Naive B cell (primary cell): ENCODE measurements around the gene LMBRD1. TPM values are rescaled to one million over a fixed set of nuclear protein-coding genes. Genes with fewer than 3 reads are reported as not detected.
"Not testable (repeated sequence)": the region's sequence is repeated elsewhere in the genome, so short reads cannot be mapped to it uniquely, and the experiment has no call there.

Experiments
- ATAC-seq, 2 donors: fragments of 150-1000 bp; cut with Tn5 transposase; 2 replicates each; pipeline ENCODE4 v1.10.0; 2021; ENCODE audit warnings: low read depth in 2 of 2, mild to moderate bottlenecking in 2 of 2, moderate library complexity in 2 of 2
- DNase-seq: peaks from one replicate; pipeline ENCODE4 v3.0.0; 2022
- H3K27ac Mint-ChIP-seq, 6 donors: one replicate each; pipeline ENCODE4 v1.8.0; 2020 to 2022; ENCODE audit warnings: mild to moderate bottlenecking in 6 of 6, mixed read lengths in 6 of 6, moderate library complexity in 5 of 6, inconsistent platforms in 2 of 6
- H3K27me3 Mint-ChIP-seq, 3 donors: one replicate each; pipeline ENCODE4 v1.8.0; 2021 to 2022; ENCODE audit warnings: mixed read lengths in 3 of 3, mild to moderate bottlenecking in 1 of 3
- H3K36me3 Mint-ChIP-seq, 2 donors: one replicate each; pipeline ENCODE4 v1.8.0; 2020 to 2022; ENCODE audit warnings: mixed read lengths in 2 of 2, inconsistent platforms in 1 of 2, mild to moderate bottlenecking in 1 of 2
- H3K4me1 Mint-ChIP-seq, 3 donors: one replicate each; pipeline ENCODE4 v1.8.0; 2020 to 2022; ENCODE audit warnings: mixed read lengths in 3 of 3, inconsistent platforms in 1 of 3, mild to moderate bottlenecking in 1 of 3, moderate library complexity in 1 of 3
- H3K4me3 Mint-ChIP-seq, 8 donors: one replicate each; pipeline ENCODE4 v1.8.0; 2020 to 2022; ENCODE audit warnings: mild to moderate bottlenecking in 8 of 8, mixed read lengths in 8 of 8, moderate library complexity in 8 of 8, inconsistent platforms in 2 of 8
- H3K9me3 Mint-ChIP-seq, 7 donors: one replicate each; pipeline ENCODE4 v1.8.0; 2020 to 2022; ENCODE audit warnings: mixed read lengths in 7 of 7, mild to moderate bottlenecking in 5 of 7, inconsistent platforms in 2 of 7, moderate library complexity in 1 of 7
- polyA plus RNA-seq, 6 donors: library from polyadenylated mRNA; unstranded; fragments of 300-500 nt; fragmentation: Illumina TruSeq; gene quantifications; one replicate each; pipeline ENCODE4 v1.2.3, GENCODE V29; 2021; ENCODE audit warnings: low read depth in 6 of 6

The LMBRD1 gene
- 100 to 1,000 TPM in 1 of 6 donors, 10 to 100 TPM in 5; 72.2 to 116 (median 84.1) TPM for polyA plus RNA-seq

- Mint-ChIP-seq H3K4me3 (peak within 1 kb of the TSS; percentile 85 to 98 (median 94)), H3K27me3 (no peaks in the 10 kb centered on the region), H3K27ac (peak within 1 kb of the TSS; percentile 97 to 100 (median 98)), H3K9me3 (no peaks in the 10 kb centered on the region), H3K4me1 (peaks cover 32 to 44% (median 38%) of the 10 kb centered on the region in 3 donors), H3K36me3 (peaks cover 0 to 8% of the 10 kb centered on the region in 2 donors)
- peak; percentile 99 for DNase-seq
- ATAC-seq = peak; percentile 76
Measured at GRCh38 chr6:69796642-69797390, at the start of gene LMBRD1. TSS of gene LMBRD1 (minus strand) at chr6:69797010. CDS start at chr6:69796881, 129 bp downstream.

GRCh38 chr6:69846312-69846711 is 49.5 kb upstream of the LMBRD1 start:
- H3K9me3 Mint-ChIP-seq = no peaks in the 10 kb centered on the region
- H3K4me3 Mint-ChIP-seq = no peak overlapping the region
- H3K36me3 Mint-ChIP-seq = peaks cover 0 to 4% of the 10 kb centered on the region in 2 donors
- DNase-seq = no peak
- ATAC-seq = no peak
- H3K4me1 Mint-ChIP-seq = peaks cover 20 to 38% (median 33%) of the 10 kb centered on the region in 3 donors
- H3K27ac Mint-ChIP-seq = no peak overlapping the region
- H3K27me3 Mint-ChIP-seq = no peaks in the 10 kb centered on the region

- H3K27me3 Mint-ChIP-seq = no peaks in the 10 kb centered on the region
- H3K27ac Mint-ChIP-seq = peak overlapping the region in 4 of 6 donors; percentile 0 to 63 (median 44)
- ATAC-seq (no peak), DNase-seq (no peak)
- H3K4me1 Mint-ChIP-seq = peaks cover 13 to 36% (median 23%) of the 10 kb centered on the region in 3 donors
- H3K9me3 Mint-ChIP-seq = no peaks in the 10 kb centered on the region
- peak overlapping the region in 1 of 8 donors; percentile 0 for H3K4me3 Mint-ChIP-seq
- peaks cover 0 to 4% of the 10 kb centered on the region in 2 donors for H3K36me3 Mint-ChIP-seq
Measured at GRCh38 chr6:69843189-69843588, 46.4 kb upstream of the LMBRD1 start.

GRCh38 chr6:69841862-69842261 is 45.1 kb upstream of the LMBRD1 start:
- DNase-seq = no peak
- peak overlapping the region in 2 of 6 donors; percentile 3 to 5 for H3K27ac Mint-ChIP-seq
- peak overlapping the region in 3 of 8 donors; percentile 6 to 61 (median 16) for H3K4me3 Mint-ChIP-seq
- H3K36me3 Mint-ChIP-seq = peaks cover 0 to 4% of the 10 kb centered on the region in 2 donors
- peaks cover 17 to 45% (median 26%) of the 10 kb centered on the region in 3 donors for H3K4me1 Mint-ChIP-seq
- ATAC-seq = peak; percentile 56 to 63
- no peaks in the 10 kb centered on the region for H3K27me3 Mint-ChIP-seq
- H3K9me3 Mint-ChIP-seq = no peaks in the 10 kb centered on the region

- Mint-ChIP-seq H3K4me1 (peaks cover 16 to 26% (median 20%) of the 10 kb centered on the region in 3 donors), H3K27me3 (no peaks in the 10 kb centered on the region), H3K9me3 (no peaks in the 10 kb centered on the region), H3K4me3 (peak overlapping the region in 7 of 8 donors; percentile 1 to 71 (median 12)), H3K36me3 (no peaks in the 10 kb centered on the region), H3K27ac (peak overlapping the region; percentile 27 to 83 (median 74))
- ATAC-seq (peak; percentile 72 to 75), DNase-seq (peak; percentile 40)
Measured at GRCh38 chr6:69835414-69836179, 38.8 kb upstream of the LMBRD1 start.

- Mint-ChIP-seq H3K36me3 (peaks cover 0 to 6% of the 10 kb centered on the region in 2 donors), H3K27me3 (no peaks in the 10 kb centered on the region), H3K4me3 (no peak overlapping the region), H3K9me3 (no peaks in the 10 kb centered on the region), H3K4me1 (peaks cover 12 to 20% (median 20%) of the 10 kb centered on the region in 3 donors), H3K27ac (peak overlapping the region in 1 of 6 donors; percentile 51)
- DNase-seq = no peak
- no peak for ATAC-seq
Measured at GRCh38 chr6:69832558-69832957, 35.7 kb upstream of the LMBRD1 start.

GRCh38 chr6:69827276-69827893 is 30.6 kb upstream of the LMBRD1 start:
- no peak overlapping the region for H3K4me3 Mint-ChIP-seq
- no peak overlapping the region for H3K27ac Mint-ChIP-seq
- no peaks in the 10 kb centered on the region for H3K9me3 Mint-ChIP-seq
- no peaks in the 10 kb centered on the region for H3K27me3 Mint-ChIP-seq
- DNase-seq (no peak), ATAC-seq (no peak)
- peaks cover 0 to 5% (median 3%) of the 10 kb centered on the region in 3 donors for H3K4me1 Mint-ChIP-seq
- H3K36me3 Mint-ChIP-seq = peaks cover 0 to 10% of the 10 kb centered on the region in 2 donors

- H3K9me3 Mint-ChIP-seq = no peaks in the 10 kb centered on the region
- no peak overlapping the region for H3K4me3 Mint-ChIP-seq
- H3K27me3 Mint-ChIP-seq = no peaks in the 10 kb centered on the region
- H3K27ac Mint-ChIP-seq = peak overlapping the region in 1 of 6 donors; percentile 48
- ATAC-seq (no peak), DNase-seq (no peak)
- peaks cover 0 to 13% of the 10 kb centered on the region in 2 donors for H3K36me3 Mint-ChIP-seq
- peaks cover 0 to 5% (median 3%) of the 10 kb centered on the region in 3 donors for H3K4me1 Mint-ChIP-seq
Measured at GRCh38 chr6:69825904-69826303, 29.1 kb upstream of the LMBRD1 start.

GRCh38 chr6:69824355-69824754 is 27.5 kb upstream of the LMBRD1 start:
- not testable (repeated sequence) for ATAC-seq, H3K27me3 Mint-ChIP-seq, H3K4me1 Mint-ChIP-seq, DNase-seq, H3K4me3 Mint-ChIP-seq, H3K9me3 Mint-ChIP-seq
- H3K27ac Mint-ChIP-seq = peak overlapping the region in 1 of 6 donors; percentile 20
- H3K36me3 Mint-ChIP-seq = peaks cover 5 to 13% of the 10 kb centered on the region in 2 donors

GRCh38 chr6:69820438-69820837 is 23.6 kb upstream of the LMBRD1 start:
- ATAC-seq = no peak
- no peak for DNase-seq
- Mint-ChIP-seq H3K27ac (peak overlapping the region in 1 of 6 donors; percentile 51), H3K36me3 (peaks cover 5 to 8% of the 10 kb centered on the region in 2 donors), H3K4me1 (peaks cover 15 to 18% (median 15%) of the 10 kb centered on the region in 3 donors), H3K9me3 (no peaks in the 10 kb centered on the region), H3K4me3 (no peak overlapping the region), H3K27me3 (no peaks in the 10 kb centered on the region)

GRCh38 chr6:69820018-69820417 is 23.2 kb upstream of the LMBRD1 start:
- DNase-seq (no peak), ATAC-seq (no peak)
- peaks cover 5 to 8% of the 10 kb centered on the region in 2 donors for H3K36me3 Mint-ChIP-seq
- no peaks in the 10 kb centered on the region for H3K9me3 Mint-ChIP-seq
- H3K4me3 Mint-ChIP-seq = no peak overlapping the region
- H3K4me1 Mint-ChIP-seq = peaks cover 19 to 22% (median 19%) of the 10 kb centered on the region in 3 donors
- no peaks in the 10 kb centered on the region for H3K27me3 Mint-ChIP-seq
- H3K27ac Mint-ChIP-seq = no peak overlapping the region

GRCh38 chr6:69819138-69819537 is 22.3 kb upstream of the LMBRD1 start:
- Mint-ChIP-seq H3K4me3 (no peak overlapping the region), H3K9me3 (no peaks in the 10 kb centered on the region)
- DNase-seq = no peak

More at GRCh38 chr6:69819138-69819537, 22.3 kb upstream of the LMBRD1 start:
- H3K27ac Mint-ChIP-seq = no peak overlapping the region
- H3K36me3 Mint-ChIP-seq = peaks cover 5 to 8% of the 10 kb centered on the region in 2 donors
- ATAC-seq = no peak
- no peaks in the 10 kb centered on the region for H3K27me3 Mint-ChIP-seq
- H3K4me1 Mint-ChIP-seq = peaks cover 23 to 25% (median 25%) of the 10 kb centered on the region in 3 donors
